ENCODE measurements around the gene MMP3. TPM values are rescaled to one million over a fixed set of nuclear protein-coding genes. Genes with fewer than 3 reads are reported as not detected.

MMP3 gene
- total and polyA plus RNA-seq, 4 donors, result 0.10 TPM; not detected in 3

DNA sequence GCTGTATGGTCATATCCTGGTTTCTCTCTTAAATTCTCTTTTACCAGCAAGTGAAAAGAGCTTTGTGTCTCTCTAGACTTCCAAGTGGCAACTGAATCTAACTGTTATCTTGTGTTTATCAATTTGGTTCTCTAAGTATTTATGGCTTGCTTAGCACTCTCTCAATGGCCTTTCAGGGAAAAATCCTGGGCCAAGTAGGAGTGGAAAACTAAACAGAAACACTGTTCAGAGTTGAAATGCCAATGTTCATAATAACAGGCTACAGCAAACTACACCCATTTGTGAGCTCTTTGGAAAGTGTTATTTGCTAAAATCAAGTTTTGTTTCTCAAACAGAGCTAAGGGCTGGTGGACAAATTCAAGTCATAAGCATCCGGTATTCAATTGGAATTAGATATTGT lies 21.3 kb upstream of the MMP3 start:
- Histone ChIP-seq H3K9me3 (ENCODE audit: control insufficient read depth, insufficient read depth, low read length) (no peaks in the 10 kb centered on the region), H3K36me3 (ENCODE audit: control insufficient read depth, insufficient read depth, low read length) (no peaks in the 10 kb centered on the region), H3K27ac (ENCODE audit: low read depth, low read length) (no peak overlapping the region), H3K27me3 (ENCODE audit: control insufficient read depth, insufficient read depth, low read length) (no peaks in the 10 kb centered on the region), H3K4me1 (ENCODE audit: control insufficient read depth, insufficient read depth, low read length) (no peaks in the 10 kb centered on the region), H3K4me3 (ENCODE audit: low read depth, low read length) (no peak overlapping the region)
- peak in 1 of 6 donors; percentile 6 for DNase-seq (ENCODE audit: low read depth in 4 of 6, low spot score in 6 of 6)
- no CpG with 5 or more reads among the region's 1 CpG for WGBS (ENCODE audit: insufficient coverage)

GRCh38 chr11:102853956-102854355 lies 10.5 kb upstream of the MMP3 start:
- H3K9me3 ChIP-seq (ENCODE audit: control insufficient read depth, insufficient read depth, low read length), result no peaks in the 10 kb centered on the region
- H3K4me3 ChIP-seq (ENCODE audit: low read depth, low read length), result no peak overlapping the region
- no peak for DNase-seq (ENCODE audit: low read depth in 4 of 6, low spot score in 6 of 6)
- no peak overlapping the region for H3K27ac ChIP-seq (ENCODE audit: low read depth, low read length)
- 86% methylated on average over 1 of the region's 2 CpGs for whole genome bisulfite sequencing (ENCODE audit: insufficient coverage)
- no peaks in the 10 kb centered on the region for H3K27me3 ChIP-seq (ENCODE audit: control insufficient read depth, insufficient read depth, low read length)
- H3K4me1 ChIP-seq (ENCODE audit: control insufficient read depth, insufficient read depth, low read length), result no peaks in the 10 kb centered on the region
- no peaks in the 10 kb centered on the region for H3K36me3 ChIP-seq (ENCODE audit: control insufficient read depth, insufficient read depth, low read length)

GRCh38 chr11:102853055-102853454 lies 9.6 kb upstream of the MMP3 start:
- Histone ChIP-seq H3K27me3 (ENCODE audit: control insufficient read depth, insufficient read depth, low read length) (no peaks in the 10 kb centered on the region), H3K9me3 (ENCODE audit: control insufficient read depth, insufficient read depth, low read length) (no peaks in the 10 kb centered on the region), H3K36me3 (ENCODE audit: control insufficient read depth, insufficient read depth, low read length) (no peaks in the 10 kb centered on the region), H3K4me1 (ENCODE audit: control insufficient read depth, insufficient read depth, low read length) (no peaks in the 10 kb centered on the region), H3K4me3 (ENCODE audit: low read depth, low read length) (no peak overlapping the region), H3K27ac (ENCODE audit: low read depth, low read length) (no peak overlapping the region)
- no CpG with 5 or more reads among the region's 3 CpGs for WGBS (ENCODE audit: insufficient coverage)
- no peak for DNase-seq (ENCODE audit: low read depth in 4 of 6, low spot score in 6 of 6)

GRCh38 chr11:102850973-102851745 lies 7.8 kb upstream of the MMP3 start:
- no peak overlapping the region for H3K27ac ChIP-seq (ENCODE audit: low read depth, low read length)
- H3K4me1 ChIP-seq (ENCODE audit: control insufficient read depth, insufficient read depth, low read length), result no peaks in the 10 kb centered on the region
- H3K9me3 ChIP-seq (ENCODE audit: control insufficient read depth, insufficient read depth, low read length), result no peaks in the 10 kb centered on the region
- H3K4me3 ChIP-seq (ENCODE audit: low read depth, low read length), result no peak overlapping the region
- WGBS (ENCODE audit: insufficient coverage), result 98% methylated on average over 4 of the region's 7 CpGs
- H3K27me3 ChIP-seq (ENCODE audit: control insufficient read depth, insufficient read depth, low read length), result no peaks in the 10 kb centered on the region
- no peaks in the 10 kb centered on the region for H3K36me3 ChIP-seq (ENCODE audit: control insufficient read depth, insufficient read depth, low read length)
- DNase-seq (ENCODE audit: low read depth in 4 of 6, low spot score in 6 of 6), result peak in 1 of 6 donors; percentile 18

- H3K27me3 ChIP-seq (ENCODE audit: control insufficient read depth, insufficient read depth, low read length), result no peaks in the 10 kb centered on the region
- no peak overlapping the region for H3K4me3 ChIP-seq (ENCODE audit: low read depth, low read length)
- no peaks in the 10 kb centered on the region for H3K4me1 ChIP-seq (ENCODE audit: control insufficient read depth, insufficient read depth, low read length)
- H3K9me3 ChIP-seq (ENCODE audit: control insufficient read depth, insufficient read depth, low read length), result no peaks in the 10 kb centered on the region
- H3K27ac ChIP-seq (ENCODE audit: low read depth, low read length), result no peak overlapping the region
- no CpG with 5 or more reads among the region's 1 CpG for WGBS (ENCODE audit: insufficient coverage)
- peak in 1 of 6 donors; percentile 12 for DNase-seq (ENCODE audit: low read depth in 4 of 6, low spot score in 6 of 6)
- no peaks in the 10 kb centered on the region for H3K36me3 ChIP-seq (ENCODE audit: control insufficient read depth, insufficient read depth, low read length)
Observed at GRCh38 chr11:102849311-102849710, 5.9 kb upstream of the MMP3 start.

DNA sequence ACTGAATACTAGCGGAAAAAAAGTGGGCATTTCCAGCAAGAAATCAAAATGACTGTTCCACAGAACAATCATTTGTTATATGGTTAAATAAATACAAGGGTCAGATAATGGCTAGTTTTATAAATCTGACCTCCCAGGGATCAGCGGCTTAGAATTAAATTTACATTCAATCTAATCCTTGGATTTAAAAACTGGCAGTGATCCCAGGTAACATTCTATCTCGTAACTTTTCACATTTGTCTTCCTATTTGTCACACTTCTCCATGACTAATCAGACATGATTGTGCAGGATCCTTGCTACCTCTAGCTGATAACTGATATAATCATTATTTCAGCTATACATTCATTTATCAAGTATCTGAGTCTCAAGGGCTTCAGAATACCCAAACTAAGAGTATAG lies 2.9 kb upstream of the MMP3 start:
- Histone ChIP-seq H3K27me3 (ENCODE audit: control insufficient read depth, insufficient read depth, low read length) (no peaks in the 10 kb centered on the region), H3K27ac (ENCODE audit: low read depth, low read length) (no peak overlapping the region), H3K36me3 (ENCODE audit: control insufficient read depth, insufficient read depth, low read length) (no peaks in the 10 kb centered on the region), H3K9me3 (ENCODE audit: control insufficient read depth, insufficient read depth, low read length) (no peaks in the 10 kb centered on the region), H3K4me1 (ENCODE audit: control insufficient read depth, insufficient read depth, low read length) (no peaks in the 10 kb centered on the region), H3K4me3 (ENCODE audit: low read depth, low read length) (no peak overlapping the region)
- no peak for DNase-seq (ENCODE audit: low read depth in 4 of 6, low spot score in 6 of 6)
- WGBS (ENCODE audit: insufficient coverage), result 37% methylated on average over 2 of the region's 3 CpGs

GRCh38 chr11:102842930-102843329 lies 479 bp downstream of the MMP3 start:
- H3K27ac ChIP-seq (ENCODE audit: low read depth, low read length), result no peak overlapping the region
- no peak overlapping the region for H3K4me3 ChIP-seq (ENCODE audit: low read depth, low read length)
- H3K9me3 ChIP-seq (ENCODE audit: control insufficient read depth, insufficient read depth, low read length), result no peaks in the 10 kb centered on the region
- H3K36me3 ChIP-seq (ENCODE audit: control insufficient read depth, insufficient read depth, low read length), result no peaks in the 10 kb centered on the region
- DNase-seq (ENCODE audit: low read depth in 4 of 6, low spot score in 6 of 6), result no peak
- no peaks in the 10 kb centered on the region for H3K4me1 ChIP-seq (ENCODE audit: control insufficient read depth, insufficient read depth, low read length)
- no CpG with 5 or more reads among the region's 1 CpG for WGBS (ENCODE audit: insufficient coverage)
- no peaks in the 10 kb centered on the region for H3K27me3 ChIP-seq (ENCODE audit: control insufficient read depth, insufficient read depth, low read length)

DNA sequence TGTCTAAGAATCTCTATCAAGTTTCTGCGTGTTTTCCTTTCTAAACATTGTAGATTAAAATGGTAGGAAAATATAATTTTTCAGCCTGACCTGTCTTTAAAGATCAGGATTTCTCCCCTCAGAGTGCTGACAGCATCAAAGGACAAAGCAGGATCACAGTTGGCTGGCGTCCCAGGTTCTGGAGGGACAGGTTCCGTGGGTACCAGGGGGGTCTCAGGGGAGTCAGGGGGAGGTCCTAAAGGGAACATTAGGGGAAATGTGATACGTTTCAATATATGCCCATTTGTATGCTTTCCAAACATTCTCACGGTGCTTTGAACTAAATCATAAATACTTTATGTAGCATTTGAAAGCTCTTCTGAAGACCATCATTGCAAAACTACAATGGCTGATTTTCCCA lies 3.4 kb downstream of the MMP3 start:
- Histone ChIP-seq H3K36me3 (ENCODE audit: control insufficient read depth, insufficient read depth, low read length) (no peaks in the 10 kb centered on the region), H3K27me3 (ENCODE audit: control insufficient read depth, insufficient read depth, low read length) (no peaks in the 10 kb centered on the region), H3K27ac (ENCODE audit: low read depth, low read length) (no peak overlapping the region), H3K9me3 (ENCODE audit: control insufficient read depth, insufficient read depth, low read length) (no peaks in the 10 kb centered on the region), H3K4me1 (ENCODE audit: control insufficient read depth, insufficient read depth, low read length) (no peaks in the 10 kb centered on the region), H3K4me3 (ENCODE audit: low read depth, low read length) (no peak overlapping the region)
- WGBS (ENCODE audit: insufficient coverage), result 17% methylated on average over 1 of the region's 5 CpGs
- no peak for DNase-seq (ENCODE audit: low read depth in 4 of 6, low spot score in 6 of 6)

DNA sequence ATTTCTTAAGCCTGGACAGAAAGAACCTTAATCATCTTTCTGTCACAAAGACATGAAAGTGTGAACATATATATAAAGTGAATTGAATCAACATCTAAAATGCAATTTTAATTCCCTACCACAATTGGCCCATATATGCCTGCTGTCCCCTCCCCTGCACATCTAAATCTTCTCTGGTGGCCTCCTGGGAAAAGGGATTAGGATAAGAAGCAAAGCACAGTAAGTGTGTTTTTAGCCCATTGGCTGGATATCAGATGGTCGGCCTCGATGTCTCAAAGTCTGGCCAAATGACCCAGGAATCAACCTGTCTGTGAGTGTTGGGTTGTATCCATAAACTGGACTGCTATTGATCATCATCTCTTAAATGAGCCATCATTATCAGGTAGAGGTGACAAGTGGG lies 5.8 kb downstream of the MMP3 start:
- Histone ChIP-seq H3K36me3 (ENCODE audit: control insufficient read depth, insufficient read depth, low read length) (no peaks in the 10 kb centered on the region), H3K27me3 (ENCODE audit: control insufficient read depth, insufficient read depth, low read length) (no peaks in the 10 kb centered on the region), H3K9me3 (ENCODE audit: control insufficient read depth, insufficient read depth, low read length) (no peaks in the 10 kb centered on the region), H3K4me3 (ENCODE audit: low read depth, low read length) (no peak overlapping the region), H3K4me1 (ENCODE audit: control insufficient read depth, insufficient read depth, low read length) (no peaks in the 10 kb centered on the region), H3K27ac (ENCODE audit: low read depth, low read length) (no peak overlapping the region)
- no peak for DNase-seq (ENCODE audit: low read depth in 4 of 6, low spot score in 6 of 6)
- 94% methylated on average over 2 of the region's 2 CpGs for WGBS (ENCODE audit: insufficient coverage)

DNA sequence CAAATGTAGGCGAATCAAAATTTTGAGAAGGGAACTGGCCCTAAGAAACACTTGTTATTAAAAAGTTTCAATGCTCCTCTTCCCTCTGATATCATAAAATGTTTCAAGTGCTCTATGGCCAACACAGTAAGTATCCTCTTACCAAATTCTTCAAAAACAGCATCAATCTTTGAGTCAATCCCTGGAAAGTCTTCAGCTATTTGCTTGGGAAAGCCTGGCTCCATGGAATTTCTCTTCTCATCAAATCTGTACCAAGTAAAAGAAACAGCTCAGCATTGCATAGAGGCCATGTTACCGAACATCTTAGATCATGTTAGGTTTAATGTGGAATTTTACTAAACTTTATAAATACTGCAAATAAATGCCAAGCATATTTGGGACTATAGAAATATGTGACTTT lies 6.3 kb downstream of the MMP3 start:
- Histone ChIP-seq H3K27me3 (ENCODE audit: control insufficient read depth, insufficient read depth, low read length) (no peaks in the 10 kb centered on the region), H3K4me3 (ENCODE audit: low read depth, low read length) (no peak overlapping the region), H3K9me3 (ENCODE audit: control insufficient read depth, insufficient read depth, low read length) (no peaks in the 10 kb centered on the region), H3K4me1 (ENCODE audit: control insufficient read depth, insufficient read depth, low read length) (no peaks in the 10 kb centered on the region), H3K36me3 (ENCODE audit: control insufficient read depth, insufficient read depth, low read length) (no peaks in the 10 kb centered on the region), H3K27ac (ENCODE audit: low read depth, low read length) (no peak overlapping the region)
- no peak for DNase-seq (ENCODE audit: low read depth in 4 of 6, low spot score in 6 of 6)
- WGBS (ENCODE audit: insufficient coverage), result no CpG with 5 or more reads among the region's 2 CpGs
